ENCODE measurements around the gene SLC6A3. TPM values are rescaled to one million over a fixed set of nuclear protein-coding genes. Genes with fewer than 3 reads are reported as not detected.

Gene SLC6A3
- total RNA-seq, 4 donors from 2014 or later: not detected

DNA sequence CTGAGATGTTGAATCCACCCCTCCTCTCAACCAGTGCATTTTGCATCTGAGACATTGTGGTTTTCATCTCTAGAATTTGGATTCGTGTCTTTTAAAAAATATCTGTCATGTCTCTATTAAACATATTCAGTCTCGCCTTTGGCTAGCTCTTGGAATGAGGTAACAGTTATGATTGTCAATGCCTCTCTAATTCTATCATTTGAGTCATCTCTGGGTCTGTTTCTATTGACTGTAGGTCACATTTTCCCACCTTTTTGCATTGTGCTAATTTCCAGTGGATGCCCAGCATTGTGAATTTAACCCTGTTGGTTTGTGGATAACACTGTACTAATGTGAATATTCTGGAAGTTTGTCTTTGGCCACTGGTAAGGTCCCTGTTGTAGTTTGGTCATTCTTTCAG lies 8.4 kb upstream of the SLC6A3 start:
- in situ Hi-C loops (cut with MboI; ENCODE audit: low sequenced_read_pairs in 4 of 4) (no loop called here), intact Hi-C loops (cut with DNase I; ENCODE audit: low total_unique reads) (no loop called here)
- H3K4me1 ChIP-seq: no peaks in the 10 kb centered on the region

DNA sequence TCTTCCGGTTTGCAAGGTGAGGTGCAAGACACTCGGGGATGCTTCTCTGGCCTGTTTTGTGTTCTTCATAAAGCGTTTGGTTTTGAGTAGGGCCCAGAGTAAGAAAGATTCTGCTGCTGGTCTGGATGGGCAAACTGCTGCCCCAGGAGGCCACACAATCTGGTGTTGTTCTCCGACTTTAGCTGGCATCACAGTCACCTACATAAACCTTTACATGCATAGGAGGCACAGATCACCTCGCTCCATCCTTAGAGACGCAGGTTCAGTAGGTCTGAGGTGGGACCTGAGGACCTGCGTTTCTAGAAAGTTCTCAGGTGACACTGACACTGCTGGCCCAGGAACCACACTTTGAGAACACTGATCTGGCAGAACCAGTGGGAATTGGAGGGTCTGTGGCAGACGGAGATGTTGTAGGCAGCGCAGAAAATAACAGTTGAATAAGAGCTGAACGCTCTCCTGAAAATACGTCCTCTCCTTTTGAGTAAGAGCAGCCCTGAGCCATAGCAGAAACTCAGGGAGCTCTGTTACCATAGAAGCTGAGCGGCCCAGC lies 3.9 kb upstream of the SLC6A3 start:
- no peaks in the 10 kb centered on the region for H3K9me3 ChIP-seq
- DNase-seq (no peak), ATAC-seq (no peak)
- TF ChIP-seq POLR2A (IDR thresholded peaks at IDR 0.05): no peak
- TF ChIP-seq, protein P1, sequence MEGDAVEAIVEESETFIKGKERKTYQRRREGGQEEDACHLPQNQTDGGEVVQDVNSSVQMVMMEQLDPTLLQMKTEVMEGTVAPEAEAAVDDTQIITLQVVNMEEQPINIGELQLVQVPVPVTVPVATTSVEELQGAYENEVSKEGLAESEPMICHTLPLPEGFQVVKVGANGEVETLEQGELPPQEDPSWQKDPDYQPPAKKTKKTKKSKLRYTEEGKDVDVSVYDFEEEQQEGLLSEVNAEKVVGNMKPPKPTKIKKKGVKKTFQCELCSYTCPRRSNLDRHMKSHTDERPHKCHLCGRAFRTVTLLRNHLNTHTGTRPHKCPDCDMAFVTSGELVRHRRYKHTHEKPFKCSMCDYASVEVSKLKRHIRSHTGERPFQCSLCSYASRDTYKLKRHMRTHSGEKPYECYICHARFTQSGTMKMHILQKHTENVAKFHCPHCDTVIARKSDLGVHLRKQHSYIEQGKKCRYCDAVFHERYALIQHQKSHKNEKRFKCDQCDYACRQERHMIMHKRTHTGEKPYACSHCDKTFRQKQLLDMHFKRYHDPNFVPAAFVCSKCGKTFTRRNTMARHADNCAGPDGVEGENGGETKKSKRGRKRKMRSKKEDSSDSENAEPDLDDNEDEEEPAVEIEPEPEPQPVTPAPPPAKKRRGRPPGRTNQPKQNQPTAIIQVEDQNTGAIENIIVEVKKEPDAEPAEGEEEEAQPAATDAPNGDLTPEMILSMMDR (IDR thresholded peaks at IDR 0.05 in 4 of 5, conservative IDR thresholded peaks at IDR 0.05 in 1 of 5): no peak
- in situ Hi-C loops (cut with MboI; ENCODE audit: low sequenced_read_pairs in 4 of 4) (no loop called here), intact Hi-C loops (cut with DNase I; ENCODE audit: low total_unique reads) (no loop called here)
- H3K4me1 ChIP-seq: no peaks in the 10 kb centered on the region
- H3K27me3 ChIP-seq: peaks cover 25 to 52% (median 32%) of the 10 kb centered on the region in 3 donors
- H3K36me3 ChIP-seq: no peaks in the 10 kb centered on the region
- H3K4me3 ChIP-seq: no peak overlapping the region
- H3K27ac ChIP-seq: no peak overlapping the region

More for the DNA sequence above, 8.4 kb upstream of the SLC6A3 start:
- TF ChIP-seq, protein P1 (IDR thresholded peaks at IDR 0.05 in 4 of 5, conservative IDR thresholded peaks at IDR 0.05 in 1 of 5): no peak
- TF ChIP-seq POLR2A (IDR thresholded peaks at IDR 0.05): no peak
- H3K4me3 ChIP-seq: no peak overlapping the region
- DNase-seq (no peak), ATAC-seq (no peak)
- no peak overlapping the region for H3K27ac ChIP-seq
- no peaks in the 10 kb centered on the region for H3K36me3 ChIP-seq
- peaks cover 0 to 18% (median 4%) of the 10 kb centered on the region in 3 donors for H3K27me3 ChIP-seq
- peaks cover 0 to 3% (median 0%) of the 10 kb centered on the region in 3 donors for H3K9me3 ChIP-seq

DNA sequence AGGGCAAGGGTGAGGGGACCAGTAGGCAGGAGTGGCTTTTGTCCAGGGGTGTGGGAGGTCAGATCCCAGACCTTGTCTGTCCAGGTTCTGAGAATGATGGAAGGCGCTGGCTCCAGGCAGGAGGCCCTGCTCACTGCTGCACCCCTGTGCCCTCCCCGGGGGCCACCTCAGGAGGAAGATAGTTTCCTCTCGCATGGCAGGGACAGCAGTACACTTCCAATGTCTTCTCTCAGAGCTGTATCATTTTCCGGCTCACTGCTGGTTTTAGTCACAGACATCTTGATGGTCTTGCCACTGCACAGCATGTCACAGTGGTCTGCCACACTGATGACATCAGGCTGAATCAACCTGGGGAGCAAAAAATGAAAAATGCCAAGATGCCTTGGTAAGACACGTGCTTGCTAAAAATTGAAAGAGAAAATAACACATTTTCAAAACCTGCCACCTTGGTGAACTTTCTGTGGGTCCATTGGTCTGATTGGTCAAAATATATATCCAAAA lies 3.3 kb upstream of the SLC6A3 start:
- ATAC-seq (no peak), DNase-seq (no peak)
- Histone ChIP-seq H3K27ac (no peak overlapping the region), H3K36me3 (no peaks in the 10 kb centered on the region), H3K4me3 (no peak overlapping the region), H3K9me3 (no peaks in the 10 kb centered on the region), H3K4me1 (no peaks in the 10 kb centered on the region), H3K27me3 (peaks cover 31 to 54% (median 37%) of the 10 kb centered on the region in 3 donors)
- in situ Hi-C loops (cut with MboI; ENCODE audit: low sequenced_read_pairs in 4 of 4) (no loop called here), intact Hi-C loops (cut with DNase I; ENCODE audit: low total_unique reads) (no loop called here)
- TF ChIP-seq, protein P1 (IDR thresholded peaks at IDR 0.05 in 4 of 5, conservative IDR thresholded peaks at IDR 0.05 in 1 of 5): no peak
- TF ChIP-seq POLR2A (IDR thresholded peaks at IDR 0.05): no peak

DNA sequence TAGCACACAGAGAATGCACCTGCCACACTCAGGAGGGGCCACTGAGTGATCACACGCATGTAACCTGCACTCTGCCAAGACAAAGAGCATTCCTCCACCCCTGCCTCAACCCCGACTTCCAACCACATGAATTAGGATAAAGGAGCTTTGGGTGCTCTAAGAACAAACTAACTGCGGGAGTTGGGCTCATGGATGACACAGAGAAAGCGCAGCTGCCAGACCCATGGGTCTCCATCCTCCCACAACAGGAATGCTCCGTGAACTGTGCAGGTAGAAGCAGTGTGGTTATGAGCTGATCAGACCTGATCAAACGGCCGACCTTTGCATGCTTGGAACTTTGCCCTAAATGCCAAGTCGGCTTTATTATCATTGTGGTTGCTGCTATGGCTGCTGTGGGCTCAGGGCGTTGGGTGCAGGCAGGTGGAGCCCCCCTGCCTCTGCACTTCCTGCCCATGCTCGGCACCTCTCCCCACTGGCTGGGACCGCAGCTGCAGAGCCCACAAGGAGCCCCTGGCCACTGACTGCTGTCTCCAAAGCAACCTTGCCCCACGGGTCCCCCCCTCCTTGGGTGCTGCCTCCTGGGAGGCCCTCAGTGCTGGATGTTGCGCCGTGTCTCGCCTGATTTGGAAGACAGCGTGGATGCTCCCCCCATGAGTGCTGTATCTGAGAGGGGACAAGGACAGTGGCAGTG lies 2.6 kb upstream of the SLC6A3 start:
- H3K4me3 ChIP-seq: no peak overlapping the region
- intact Hi-C loops (cut with DNase I; ENCODE audit: low total_unique reads) (no loop called here), in situ Hi-C loops (cut with MboI; ENCODE audit: low sequenced_read_pairs in 4 of 4) (no loop called here)
- no peak for TF ChIP-seq POLR2A (IDR thresholded peaks at IDR 0.05)
- TF ChIP-seq, protein P1 (IDR thresholded peaks at IDR 0.05 in 4 of 5, conservative IDR thresholded peaks at IDR 0.05 in 1 of 5): no peak
- no peak overlapping the region for H3K27ac ChIP-seq
- H3K36me3 ChIP-seq: no peaks in the 10 kb centered on the region
- no peaks in the 10 kb centered on the region for H3K4me1 ChIP-seq
- H3K27me3 ChIP-seq: peaks cover 36 to 56% (median 45%) of the 10 kb centered on the region in 3 donors
- H3K9me3 ChIP-seq: no peaks in the 10 kb centered on the region
- no peak for DNase-seq
- no peak for ATAC-seq
